Activated T-helper 1 cell treated with anti-CD3 and anti-CD28 coated beads, Interleukin-2, amount 50 U/mL, for 16 hours (primary cell): ENCODE measurements around the gene UPF1.

Source experiments
- DNase-seq, 2 donors: peaks; one replicate each; pipeline ENCODE4 v3.0.0-alpha.2; 2020; ENCODE audit warnings: low read depth in 1 of 2, low spot score in 1 of 2

UPF1 gene

GRCh38 chr19:18869781-18870530, 38.2 kb downstream of the UPF1 start:
- no peak for DNase-seq

GRCh38 chr19:18870531-18871172, 38.9 kb downstream of the UPF1 start:
- no peak for DNase-seq

GRCh38 chr19:18871543-18871942, 39.8 kb downstream of the UPF1 start:
- DNase-seq = no peak

- no peak for DNase-seq
Observed at GRCh38 chr19:18875726-18876125, 44.0 kb downstream of the UPF1 start.

GRCh38 chr19:18876865-18877264, 45.1 kb downstream of the UPF1 start:
- DNase-seq = no peak

GRCh38 chr19:18878058-18878797, 46.5 kb downstream of the UPF1 start:
- DNase-seq = no peak

GRCh38 chr19:18878858-18879578, 47.3 kb downstream of the UPF1 start:
- no peak for DNase-seq

GRCh38 chr19:18879579-18880373, 48.0 kb downstream of the UPF1 start:
- no peak for DNase-seq

- no peak for DNase-seq
Observed at GRCh38 chr19:18881491-18881890, 49.7 kb downstream of the UPF1 start.

GRCh38 chr19:18883526-18884304, 52.0 kb downstream of the UPF1 start:
- no peak for DNase-seq

- no peak for DNase-seq
Observed at GRCh38 chr19:18886972-18887371, 55.2 kb downstream of the UPF1 start.

GRCh38 chr19:18889949-18890745, 58.4 kb downstream of the UPF1 start:
- no peak for DNase-seq

- DNase-seq = no peak
Observed at GRCh38 chr19:18893587-18894253, 62.0 kb downstream of the UPF1 start.

GRCh38 chr19:18894254-18895037, 62.7 kb downstream of the UPF1 start:
- no peak for DNase-seq

GRCh38 chr19:18895038-18895823, 63.5 kb downstream of the UPF1 start:
- no peak for DNase-seq

GRCh38 chr19:18895824-18896341, 64.1 kb downstream of the UPF1 start, which contains the start of gene CERS1:
TSS of gene CERS1 (minus strand) at chr19:18896158. CDS start at chr19:18896072, 86 bp downstream.
- no peak for DNase-seq

- DNase-seq = no peak
Observed at GRCh38 chr19:18896421-18896841, 64.7 kb downstream of the UPF1 start.
